Stimulated activated naive CD8-positive, alpha-beta T cell treated with anti-CD3 and anti-CD28 coated beads, Interleukin-15, Interleukin-2, amounts not matched to agents 100 ng/mL and 50 ng/mL, for 24 hours (primary cell): ENCODE measurements around the gene PACC1.
A peak's percentile ranks its signal among the peaks of the same experiment; 100 is the strongest.

ENCODE experiments used
- H3K27ac Mint-ChIP-seq: one replicate; pipeline ENCODE4 v1.8.0; 2021; ENCODE audit warnings: mild to moderate bottlenecking, mixed read lengths
- H3K27me3 Mint-ChIP-seq: one replicate; pipeline ENCODE4 v1.8.0; 2021; ENCODE audit warnings: mixed read lengths
- H3K36me3 Mint-ChIP-seq: one replicate; pipeline ENCODE4 v1.8.0; 2021; ENCODE audit warnings: low read depth, mixed read lengths
- H3K4me1 Mint-ChIP-seq: one replicate; pipeline ENCODE4 v1.8.0; 2021; ENCODE audit warnings: low read depth, mixed read lengths
- H3K4me3 Mint-ChIP-seq: one replicate; pipeline ENCODE4 v1.8.0; 2021; ENCODE audit warnings: mild to moderate bottlenecking, mixed read lengths
- H3K9me3 Mint-ChIP-seq: one replicate; pipeline ENCODE4 v1.8.0; 2021; ENCODE audit warnings: mixed read lengths

The PACC1 gene

DNA sequence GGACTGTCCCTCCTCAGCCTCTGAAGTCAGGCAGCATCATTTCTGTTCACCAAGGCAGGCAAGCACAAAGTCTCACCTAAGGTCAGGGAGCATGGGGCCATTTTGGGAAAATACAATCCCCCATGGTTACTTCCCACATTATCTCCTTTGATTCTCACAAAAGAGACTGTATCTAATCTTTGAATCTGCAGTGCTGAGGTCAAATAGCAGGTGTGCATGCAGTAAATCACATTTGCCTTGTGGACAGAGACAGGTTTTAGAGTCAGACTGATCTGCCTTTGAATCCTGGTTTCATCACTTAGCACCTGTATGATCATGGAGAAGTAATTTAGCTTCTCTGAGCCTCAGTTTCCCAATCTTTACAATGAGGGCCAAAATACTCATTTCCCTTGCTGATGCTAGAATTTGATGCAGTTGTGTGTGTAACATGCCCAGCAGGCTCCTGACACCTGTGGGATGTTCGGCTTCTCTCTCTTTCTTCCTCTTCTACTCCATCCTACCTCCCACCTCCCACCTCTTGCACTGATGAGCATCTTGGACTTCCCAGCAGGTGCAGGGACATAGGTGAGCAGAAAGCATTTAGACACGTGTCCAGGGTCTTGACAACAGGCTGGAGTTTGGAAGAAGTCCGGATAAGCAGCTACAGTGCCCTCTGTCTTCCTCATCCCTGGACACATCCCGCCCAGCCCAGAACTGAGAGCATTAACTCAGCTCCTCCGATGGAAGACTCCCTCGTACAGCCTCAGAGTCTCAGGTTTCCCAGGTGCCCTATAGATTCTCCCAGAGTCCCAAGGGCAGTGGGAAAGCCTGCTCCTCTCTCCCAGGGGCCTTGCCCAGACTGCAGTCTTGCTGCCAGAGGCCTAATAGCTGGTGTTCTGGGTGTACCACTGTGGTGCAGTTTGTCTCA is 37.0 kb upstream of the PACC1 start:
- Mint-ChIP-seq H3K9me3 (no peaks in the 10 kb centered on the region), H3K27me3 (no peaks in the 10 kb centered on the region), H3K36me3 (no peaks in the 10 kb centered on the region), H3K4me3 (no peak overlapping the region), H3K27ac (no peak overlapping the region), H3K4me1 (no peaks in the 10 kb centered on the region)

DNA sequence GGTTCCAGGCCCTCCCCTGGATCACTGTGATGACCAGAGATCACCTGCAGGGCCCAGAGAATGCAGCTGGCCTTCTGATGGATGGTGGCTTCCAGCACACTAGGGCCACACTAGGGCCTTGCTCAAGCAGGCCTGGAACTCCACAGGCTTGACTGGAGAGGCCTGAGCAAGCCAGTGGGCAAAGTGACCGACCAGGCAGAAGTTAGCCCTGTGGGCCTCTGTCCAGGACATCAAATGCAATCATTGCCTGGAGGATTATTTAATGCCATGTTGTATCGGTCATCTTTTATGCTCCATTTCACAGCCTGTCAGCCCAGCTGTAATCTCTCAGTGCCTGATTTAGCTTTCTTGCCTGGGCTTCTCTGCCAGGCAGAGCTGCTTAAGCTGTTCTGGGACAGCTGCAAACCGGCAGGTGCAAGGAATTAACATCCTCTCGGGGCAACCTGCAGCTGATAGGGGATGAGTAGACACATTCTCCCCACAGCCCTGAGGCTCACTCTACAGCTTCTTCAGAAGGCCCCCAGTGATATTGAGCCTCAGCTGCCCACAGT is 35.7 kb upstream of the PACC1 start:
- peaks cover 4% of the 10 kb centered on the region for H3K36me3 Mint-ChIP-seq
- H3K4me3 Mint-ChIP-seq = no peak overlapping the region
- H3K27ac Mint-ChIP-seq = no peak overlapping the region
- H3K27me3 Mint-ChIP-seq = no peaks in the 10 kb centered on the region
- no peaks in the 10 kb centered on the region for H3K9me3 Mint-ChIP-seq
- H3K4me1 Mint-ChIP-seq = no peaks in the 10 kb centered on the region

DNA sequence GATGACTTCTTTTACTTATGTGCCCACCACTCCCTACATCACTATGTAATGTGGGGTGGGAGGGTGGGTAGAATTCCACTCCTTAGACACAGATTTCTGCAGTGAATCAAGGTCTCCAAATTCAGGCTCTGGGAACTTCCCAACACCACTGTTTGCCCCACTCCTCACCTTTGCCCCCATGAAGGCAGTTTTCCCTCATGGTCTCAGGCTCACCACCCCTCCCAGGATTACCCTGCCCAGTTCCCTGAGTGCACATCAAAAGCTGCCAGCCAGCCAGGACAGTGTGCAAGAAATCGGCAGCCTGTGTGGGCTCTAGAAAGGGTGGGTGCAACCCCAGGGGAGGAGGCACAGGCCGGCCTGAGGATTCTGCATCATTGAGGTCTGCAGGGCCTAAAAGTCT is 32.8 kb upstream of the PACC1 start:
- H3K27ac Mint-ChIP-seq = no peak overlapping the region

DNA sequence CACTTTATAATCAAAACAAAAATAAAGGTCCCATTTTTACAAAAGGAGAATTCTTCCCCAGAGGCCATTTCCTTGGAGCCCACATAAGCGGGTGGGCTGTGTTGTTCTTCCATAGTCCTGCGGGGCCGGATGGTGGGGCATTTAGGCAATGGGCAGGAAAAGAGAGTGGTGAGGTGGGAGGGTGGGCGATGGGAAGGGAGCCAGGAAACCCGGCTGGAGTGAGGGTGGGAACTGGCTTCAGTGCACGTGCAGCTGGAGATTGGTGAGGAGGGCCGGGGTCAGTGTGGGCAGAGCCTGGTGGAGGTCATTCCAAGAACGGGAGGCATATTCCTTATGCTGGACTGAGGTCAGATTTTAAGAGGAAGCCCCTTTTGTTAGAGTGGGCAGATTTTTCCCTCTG is 31.6 kb upstream of the PACC1 start:
- Mint-ChIP-seq H3K4me1 (no peaks in the 10 kb centered on the region), H3K9me3 (no peaks in the 10 kb centered on the region), H3K27me3 (no peaks in the 10 kb centered on the region), H3K4me3 (no peak overlapping the region), H3K36me3 (peaks cover 13% of the 10 kb centered on the region), H3K27ac (no peak overlapping the region)

More for the DNA sequence above, 32.8 kb upstream of the PACC1 start:
- Mint-ChIP-seq H3K27me3 (no peaks in the 10 kb centered on the region), H3K4me1 (no peaks in the 10 kb centered on the region), H3K36me3 (peaks cover 13% of the 10 kb centered on the region), H3K4me3 (no peak overlapping the region), H3K9me3 (no peaks in the 10 kb centered on the region)

DNA sequence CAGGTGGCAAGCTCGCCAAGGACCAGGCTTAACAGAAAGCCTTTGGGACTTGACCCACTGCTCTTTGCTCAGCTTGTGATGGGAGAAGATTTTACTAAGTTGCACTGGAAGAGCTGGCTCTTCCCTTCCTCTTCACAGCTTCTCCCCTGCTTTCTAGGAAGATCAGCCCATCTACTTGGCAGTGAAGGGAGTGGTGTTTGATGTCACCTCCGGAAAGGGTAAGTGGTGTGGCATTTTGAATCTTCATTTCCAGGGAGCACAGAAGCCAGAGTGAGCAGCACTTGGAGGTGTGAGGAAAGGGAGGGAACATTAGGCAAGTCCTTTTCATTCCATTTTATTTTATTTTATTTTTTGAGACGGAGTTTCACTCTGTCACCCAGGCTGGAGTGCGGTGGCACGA is 27.7 kb upstream of the PACC1 start:
- Mint-ChIP-seq H3K9me3 (no peaks in the 10 kb centered on the region), H3K36me3 (peaks cover 13% of the 10 kb centered on the region), H3K27me3 (no peaks in the 10 kb centered on the region), H3K27ac (no peak overlapping the region), H3K4me1 (peaks cover 4% of the 10 kb centered on the region), H3K4me3 (no peak overlapping the region)

DNA sequence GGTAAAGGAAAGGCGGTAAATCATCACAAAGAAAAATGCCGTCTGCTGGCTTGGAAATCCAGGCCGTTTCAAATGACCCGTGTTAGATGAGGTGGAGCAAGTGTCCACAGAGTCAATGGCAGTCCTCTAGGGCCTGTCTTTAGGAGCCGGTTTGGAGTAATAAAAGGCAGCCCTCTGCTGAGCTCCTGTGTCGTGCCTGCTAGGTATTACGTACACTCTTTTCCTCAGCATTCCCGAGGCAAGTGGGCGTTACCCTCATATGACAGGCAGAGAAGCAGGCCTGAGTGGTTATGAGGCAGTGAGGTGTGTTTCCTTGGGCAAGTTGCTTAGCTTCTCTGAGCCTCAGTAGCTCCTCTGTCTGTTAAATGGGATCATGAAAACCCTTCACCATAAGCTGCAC is 25.7 kb upstream of the PACC1 start:
- H3K27me3 Mint-ChIP-seq = no peaks in the 10 kb centered on the region
- H3K27ac Mint-ChIP-seq = no peak overlapping the region
- H3K9me3 Mint-ChIP-seq = no peaks in the 10 kb centered on the region
- H3K4me3 Mint-ChIP-seq = no peak overlapping the region
- H3K4me1 Mint-ChIP-seq = peaks cover 8% of the 10 kb centered on the region
- peaks cover 9% of the 10 kb centered on the region for H3K36me3 Mint-ChIP-seq

DNA sequence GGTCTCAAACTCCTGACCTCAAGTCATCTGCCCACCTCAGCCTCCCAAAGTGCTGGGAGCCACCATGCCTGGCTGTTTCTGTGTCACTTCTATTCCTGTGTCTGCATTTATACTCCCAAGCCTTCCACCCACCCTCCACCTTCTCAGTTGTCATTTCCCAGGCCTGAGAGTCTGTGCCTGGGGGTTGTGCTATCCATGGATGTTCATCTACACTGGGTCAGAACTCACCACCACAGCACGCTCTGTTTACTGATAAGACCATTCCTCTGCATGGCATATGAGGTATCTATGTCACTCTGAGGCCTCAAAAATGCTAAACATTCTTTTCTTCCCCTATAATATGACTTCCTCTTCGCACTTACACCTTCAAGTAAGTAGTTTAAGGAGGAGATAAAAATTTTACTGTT is 24.1 kb upstream of the PACC1 start:
- Mint-ChIP-seq H3K36me3 (peaks cover 5% of the 10 kb centered on the region), H3K9me3 (no peaks in the 10 kb centered on the region), H3K27me3 (no peaks in the 10 kb centered on the region), H3K4me3 (no peak overlapping the region), H3K4me1 (peaks cover 11% of the 10 kb centered on the region), H3K27ac (no peak overlapping the region)

DNA sequence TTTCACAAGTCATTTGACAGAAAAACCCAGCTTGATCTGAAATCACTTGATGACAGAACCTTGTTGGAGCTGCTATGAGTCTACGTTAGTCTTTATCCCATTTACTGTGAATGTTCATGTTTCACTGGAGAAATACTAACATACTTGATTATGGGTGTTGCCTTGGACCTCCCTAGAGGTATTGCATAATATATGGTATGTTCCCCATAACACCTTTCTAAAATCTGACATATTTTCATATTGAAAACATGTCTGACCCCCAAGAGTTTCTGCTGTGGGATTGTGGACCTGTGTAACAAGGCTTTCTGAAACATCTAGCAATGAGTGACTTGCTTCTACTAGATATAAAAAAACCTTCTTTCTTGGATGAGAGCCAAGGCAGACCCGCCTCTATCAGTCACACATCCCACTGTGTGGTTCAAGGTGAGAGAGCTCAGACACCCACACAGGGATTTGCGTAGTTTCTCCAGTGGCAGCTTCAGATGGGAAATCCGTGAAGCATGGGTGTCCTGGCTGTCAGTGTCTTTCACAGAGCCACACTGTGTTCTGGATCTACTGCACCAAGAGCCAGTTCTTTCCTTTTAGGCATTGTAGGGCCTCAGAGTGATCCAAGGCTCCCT is 22.6 kb upstream of the PACC1 start:
- no peak overlapping the region for H3K27ac Mint-ChIP-seq
- no peaks in the 10 kb centered on the region for H3K9me3 Mint-ChIP-seq
- H3K4me1 Mint-ChIP-seq = peaks cover 17% of the 10 kb centered on the region
- H3K27me3 Mint-ChIP-seq = no peaks in the 10 kb centered on the region
- no peak overlapping the region for H3K4me3 Mint-ChIP-seq
- no peaks in the 10 kb centered on the region for H3K36me3 Mint-ChIP-seq

DNA sequence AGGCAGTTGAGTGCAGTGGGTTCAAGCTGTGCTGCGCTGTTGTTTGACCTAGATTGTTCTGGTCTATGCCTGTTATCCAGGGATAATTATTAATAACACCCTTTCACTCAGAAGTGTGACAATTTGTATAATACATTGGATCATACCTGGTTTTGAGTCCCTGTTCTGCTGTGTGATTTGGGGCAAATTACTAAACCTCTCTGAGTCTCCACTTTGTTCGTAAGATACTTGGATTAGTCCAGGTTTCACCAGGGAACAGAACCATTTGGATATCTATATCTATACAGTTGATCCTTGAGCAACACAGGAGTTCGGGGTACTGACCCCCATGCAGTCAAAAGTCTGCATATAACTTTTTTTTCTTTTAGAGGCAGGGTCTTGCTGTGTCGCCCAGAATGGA is 20.3 kb upstream of the PACC1 start:
- Mint-ChIP-seq H3K36me3 (no peaks in the 10 kb centered on the region), H3K4me1 (peaks cover 33% of the 10 kb centered on the region), H3K4me3 (no peak overlapping the region), H3K9me3 (no peaks in the 10 kb centered on the region), H3K27ac (no peak overlapping the region), H3K27me3 (no peaks in the 10 kb centered on the region)

DNA sequence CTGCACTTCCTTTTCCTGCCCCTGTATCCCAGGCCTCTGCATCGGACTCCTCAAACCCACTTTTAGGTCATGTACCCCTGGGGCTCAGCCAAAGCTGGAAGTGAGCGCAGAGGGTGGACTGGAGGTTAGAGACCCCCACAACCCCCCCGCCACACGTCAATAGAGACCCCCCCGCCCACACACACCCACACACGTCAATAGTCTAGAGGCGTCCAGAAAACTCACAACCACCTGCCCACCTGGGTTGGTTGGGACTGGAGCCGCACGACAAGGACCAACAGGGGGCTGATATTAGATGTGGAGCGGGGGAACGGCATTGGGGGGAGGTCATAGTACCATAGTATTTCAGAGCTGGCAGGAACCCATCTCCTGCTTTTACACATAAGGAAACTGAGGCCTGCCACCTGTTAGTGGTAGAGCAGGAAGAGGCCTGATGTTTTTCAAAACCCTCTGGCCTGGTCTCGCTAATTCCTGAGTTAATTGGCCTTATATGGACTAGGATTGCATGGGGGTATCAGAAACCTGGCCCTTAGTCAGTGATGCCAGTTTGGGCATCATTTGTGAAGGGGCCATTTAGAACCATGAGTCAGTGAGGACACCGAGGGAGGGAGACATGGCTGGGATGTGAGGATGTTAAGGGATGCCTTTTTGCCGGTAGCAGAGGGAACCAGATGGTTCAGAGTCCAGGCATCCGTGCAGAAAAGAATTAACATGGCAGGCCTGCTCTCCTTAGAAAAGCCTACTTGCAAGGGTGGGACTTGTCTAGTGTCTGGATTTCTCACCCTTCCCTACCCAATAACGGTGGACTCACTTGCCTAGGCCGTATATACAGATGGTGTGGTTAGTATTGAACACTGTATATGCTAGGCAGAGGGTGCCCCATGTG is 19.1 kb upstream of the PACC1 start:
- Mint-ChIP-seq H3K27me3 (no peaks in the 10 kb centered on the region), H3K4me1 (peaks cover 33% of the 10 kb centered on the region), H3K4me3 (peak overlapping the region; percentile 81), H3K36me3 (no peaks in the 10 kb centered on the region), H3K9me3 (no peaks in the 10 kb centered on the region), H3K27ac (peak overlapping the region; percentile 41)

DNA sequence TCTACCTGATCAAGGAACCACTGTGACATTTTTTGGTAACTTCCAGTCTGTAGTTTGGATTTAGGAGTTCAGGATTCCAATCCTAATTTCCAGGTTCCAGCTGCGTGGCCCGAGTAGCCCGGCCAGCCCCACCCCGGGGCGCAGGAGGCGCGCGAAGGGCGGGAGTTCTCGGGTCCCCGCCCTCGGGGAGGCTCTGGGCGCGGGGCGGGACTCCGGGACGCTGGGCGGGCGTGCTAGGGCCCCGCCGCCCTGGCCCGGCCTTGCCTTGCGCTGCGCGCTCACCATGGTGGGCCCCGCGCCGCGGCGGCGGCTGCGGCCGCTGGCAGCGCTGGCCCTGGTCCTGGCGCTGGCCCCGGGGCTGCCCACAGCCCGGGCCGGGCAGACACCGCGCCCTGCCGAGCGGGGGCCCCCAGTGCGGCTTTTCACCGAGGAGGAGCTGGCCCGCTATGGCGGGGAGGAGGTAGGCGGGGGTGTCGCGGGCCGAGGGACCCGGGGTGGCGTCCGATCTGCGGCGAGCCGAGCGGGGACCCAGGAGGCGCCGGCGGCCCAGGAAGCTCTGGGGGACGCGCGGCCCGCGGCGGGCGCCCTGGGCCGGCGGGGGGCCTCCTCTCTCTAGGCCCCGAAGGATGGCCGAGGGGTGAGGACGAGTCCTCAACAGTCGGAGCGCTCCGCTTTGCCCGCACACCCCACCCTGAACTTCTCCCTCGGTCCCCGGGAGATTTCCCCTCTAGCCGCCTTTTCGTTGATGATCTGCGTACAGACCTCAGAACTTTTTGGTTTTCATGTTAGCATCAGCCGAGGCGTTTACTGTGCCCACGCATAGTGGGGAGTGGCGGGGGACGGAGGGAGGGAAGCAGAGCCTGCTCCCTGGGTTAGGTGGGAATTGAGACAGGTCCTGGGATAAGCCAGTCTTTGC is 18.2 kb upstream of the PACC1 start, which contains the start of gene NENF:
NENF (plus strand) TSS at position 260 of the 916 bp plus-strand sequence; CDS start at position 284, 24 bp downstream.
- no peaks in the 10 kb centered on the region for H3K27me3 Mint-ChIP-seq
- no peaks in the 10 kb centered on the region for H3K9me3 Mint-ChIP-seq
- H3K27ac Mint-ChIP-seq = peak within 1 kb of the TSS; percentile 62
- peaks cover 33% of the 10 kb centered on the region for H3K4me1 Mint-ChIP-seq
- H3K36me3 Mint-ChIP-seq = no peaks in the 10 kb centered on the region
- H3K4me3 Mint-ChIP-seq = peak within 1 kb of the TSS; percentile 81

DNA sequence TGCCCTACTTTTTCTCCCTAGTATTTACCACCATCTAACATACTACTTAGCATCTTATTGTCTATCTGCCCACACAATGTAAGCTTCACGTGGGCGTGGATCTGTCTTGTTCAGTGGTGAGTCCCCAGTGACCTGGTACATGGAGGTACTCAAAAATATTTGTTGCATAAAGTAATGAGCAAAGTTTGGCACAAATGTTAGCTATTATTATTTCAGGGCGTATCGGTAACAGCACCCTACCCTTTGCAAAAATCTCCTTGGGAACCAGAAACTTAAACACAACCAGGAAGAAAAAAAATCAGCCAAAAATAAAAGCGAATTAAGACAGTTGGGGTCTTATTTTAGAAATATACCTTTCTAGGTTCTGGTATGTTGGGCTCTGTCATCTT is 17.6 kb upstream of the PACC1 start:
- Mint-ChIP-seq H3K36me3 (no peaks in the 10 kb centered on the region), H3K27ac (peak overlapping the region; percentile 62), H3K27me3 (no peaks in the 10 kb centered on the region), H3K9me3 (no peaks in the 10 kb centered on the region), H3K4me1 (peaks cover 27% of the 10 kb centered on the region), H3K4me3 (peak overlapping the region; percentile 74)

DNA sequence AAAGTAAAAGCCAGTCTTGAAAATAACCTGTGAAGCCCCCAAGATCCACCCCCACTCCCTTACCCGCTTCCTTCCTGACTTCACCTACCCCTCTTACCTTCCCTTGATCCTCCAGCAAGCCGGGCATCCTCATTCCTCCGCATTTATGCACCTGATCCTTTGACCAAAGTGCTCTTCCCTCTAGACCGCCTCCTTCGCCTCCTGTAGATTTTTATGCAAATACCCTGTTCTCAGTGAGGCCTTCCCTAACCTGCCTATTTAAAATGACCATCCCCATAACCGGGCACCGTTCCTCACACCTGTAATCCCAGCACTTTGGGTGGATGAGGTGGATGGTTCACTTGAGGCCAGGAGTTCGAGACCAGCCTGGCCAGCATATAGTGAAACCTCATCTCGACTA is 17.0 kb upstream of the PACC1 start:
- H3K4me3 Mint-ChIP-seq = no peak overlapping the region
- H3K27ac Mint-ChIP-seq = peak overlapping the region; percentile 27
- H3K4me1 Mint-ChIP-seq = peaks cover 25% of the 10 kb centered on the region
- H3K9me3 Mint-ChIP-seq = no peaks in the 10 kb centered on the region
- H3K27me3 Mint-ChIP-seq = no peaks in the 10 kb centered on the region
- no peaks in the 10 kb centered on the region for H3K36me3 Mint-ChIP-seq

DNA sequence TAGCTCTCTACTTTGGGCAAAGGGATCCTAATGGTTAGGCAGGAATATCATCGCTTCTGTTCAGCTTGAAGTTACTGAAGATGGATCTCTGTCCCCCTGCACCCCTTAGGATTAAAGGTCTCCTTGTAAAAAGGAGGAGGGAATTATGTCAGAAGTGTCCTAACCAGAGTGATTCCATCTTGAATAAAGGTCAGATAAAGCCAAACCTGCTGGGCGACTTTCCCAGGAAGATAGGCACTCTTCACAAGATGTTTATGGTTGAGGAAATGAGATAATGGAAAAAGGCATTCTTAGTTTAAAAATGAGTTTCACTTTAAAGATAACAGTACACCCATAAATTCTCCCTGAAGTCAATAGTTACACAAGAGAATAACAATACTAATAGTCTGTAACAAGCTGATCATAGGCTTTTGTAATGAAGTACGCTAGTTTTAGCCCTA is 16.3 kb upstream of the PACC1 start:
- peaks cover 25% of the 10 kb centered on the region for H3K4me1 Mint-ChIP-seq
- no peaks in the 10 kb centered on the region for H3K27me3 Mint-ChIP-seq
- H3K4me3 Mint-ChIP-seq = no peak overlapping the region
- H3K36me3 Mint-ChIP-seq = no peaks in the 10 kb centered on the region
- H3K27ac Mint-ChIP-seq = no peak overlapping the region
- H3K9me3 Mint-ChIP-seq = no peaks in the 10 kb centered on the region
